Stimulated activated CD8-positive, alpha-beta memory T cell treated with anti-CD3 and anti-CD28 coated beads, Interleukin-4, amount 100 ng/mL, for 24 hours (primary cell): Measurements from ENCODE around the gene SLC22A23.

Experiments
- DNase-seq: peaks from one replicate; pipeline ENCODE4 v3.0.0-alpha.2; 2020; ENCODE audit warnings: low read depth

The SLC22A23 gene

GRCh38 chr6:3240595-3240994, 216.3 kb downstream of the SLC22A23 start:
- DNase-seq: no peak

GRCh38 chr6:3239110-3239830, 217.6 kb downstream of the SLC22A23 start:
- DNase-seq: no peak

- no peak for DNase-seq
Measured at GRCh38 chr6:3237761-3238662, 218.8 kb downstream of the SLC22A23 start.

GRCh38 chr6:3236005-3236404, 220.8 kb downstream of the SLC22A23 start:
- DNase-seq: no peak

- no peak for DNase-seq
Measured at GRCh38 chr6:3235486-3235885, 221.4 kb downstream of the SLC22A23 start.

GRCh38 chr6:3233904-3234303, 222.9 kb downstream of the SLC22A23 start:
- DNase-seq: no peak

GRCh38 chr6:3233321-3233720, 223.5 kb downstream of the SLC22A23 start:
- no peak for DNase-seq

GRCh38 chr6:3232017-3232945, 224.6 kb downstream of the SLC22A23 start:
- DNase-seq: no peak

- DNase-seq: no peak
Measured at GRCh38 chr6:3231247-3232016, 225.4 kb downstream of the SLC22A23 start.

- no peak for DNase-seq
Measured at GRCh38 chr6:3230900-3231246, 226.0 kb downstream of the SLC22A23 start.

GRCh38 chr6:3230256-3230882, 226.5 kb downstream of the SLC22A23 start:
- no peak for DNase-seq

GRCh38 chr6:3229566-3230178, 227.2 kb downstream of the SLC22A23 start:
- DNase-seq: no peak

- DNase-seq: no peak
Measured at GRCh38 chr6:3228771-3229565, 227.9 kb downstream of the SLC22A23 start.

- no peak for DNase-seq
Measured at GRCh38 chr6:3228046-3228671, 228.7 kb downstream of the SLC22A23 start.

- DNase-seq: no peak
Measured at GRCh38 chr6:3227363-3228045, 229.3 kb downstream of the SLC22A23 start, which contains the start of gene TUBB2B. Gene TUBB2B, minus strand, starts transcription at chr6:3227653. Its CDS starts 110 bp downstream, at chr6:3227543.

GRCh38 chr6:3226481-3227362, 230.1 kb downstream of the SLC22A23 start:
- no peak for DNase-seq

GRCh38 chr6:3226042-3226441, 230.8 kb downstream of the SLC22A23 start:
- no peak for DNase-seq
